Mesothelial cell of epicardium (in vitro differentiated cells): Measurements from ENCODE around the gene LRRC8A. TPM values are rescaled to one million over a fixed set of nuclear protein-coding genes. Genes with fewer than 3 reads are reported as not detected.
"Not testable (repeated sequence)": the region's sequence is repeated elsewhere in the genome, so short reads cannot be mapped to it uniquely, and the experiment has no call there.

Experiments
- DNase-seq, 2 experiments: peaks; one replicate each; pipeline ENCODE4 v3.0.0; 2021; ENCODE audit warnings: low spot score in 2 of 2; ENCODE audit not compliant: unreplicated experiment in 2 of 2
- H3K27ac Mint-ChIP-seq: 2 replicates; pipeline ENCODE4 v1.8.0; 2021; ENCODE audit warnings: mixed read lengths
- H3K27me3 Mint-ChIP-seq: 2 replicates; pipeline ENCODE4 v1.8.0; 2021; ENCODE audit warnings: low read depth, mixed read lengths
- H3K36me3 Mint-ChIP-seq: 2 replicates; pipeline ENCODE4 v1.8.0; 2021; ENCODE audit warnings: mixed read lengths
- H3K4me1 Mint-ChIP-seq: 2 replicates; pipeline ENCODE4 v1.8.0; 2021; ENCODE audit warnings: mixed read lengths
- H3K4me3 Mint-ChIP-seq: 2 replicates; pipeline ENCODE4 v1.8.0; 2021; ENCODE audit warnings: mild to moderate bottlenecking, moderate library complexity, mixed read lengths
- H3K9me3 Mint-ChIP-seq: 2 replicates; pipeline ENCODE4 v1.8.0; 2021; ENCODE audit warnings: mixed read lengths
- total RNA-seq: library from RNA; stranded (reverse); gene quantifications from 3 replicates; pipeline ENCODE4 v1.2.1, GENCODE V29; 2021
- TF ChIP-seq, protein P1 (sequence below): fragments of 200-600 bp; sonication (generic); IDR thresholded peaks from one replicate; pipeline ENCODE4 v1.5.0; 2021; ENCODE audit warnings: antibody characterized with exemption; ENCODE audit not compliant: unreplicated experiment

LRRC8A gene
- total RNA-seq, 1 donor from 2014 or later = 35.9 TPM

GRCh38 chr9:128847803-128848202 is 34.1 kb upstream of the LRRC8A start:
- no peak for DNase-seq
- Mint-ChIP-seq H3K27me3 (no peaks in the 10 kb centered on the region), H3K27ac (no peak overlapping the region), H3K4me3 (no peak overlapping the region), H3K9me3 (peaks cover 27% of the 10 kb centered on the region), H3K4me1 (peaks cover 13% of the 10 kb centered on the region), H3K36me3 (peaks cover 17% of the 10 kb centered on the region)
- TF ChIP-seq, protein P1, sequence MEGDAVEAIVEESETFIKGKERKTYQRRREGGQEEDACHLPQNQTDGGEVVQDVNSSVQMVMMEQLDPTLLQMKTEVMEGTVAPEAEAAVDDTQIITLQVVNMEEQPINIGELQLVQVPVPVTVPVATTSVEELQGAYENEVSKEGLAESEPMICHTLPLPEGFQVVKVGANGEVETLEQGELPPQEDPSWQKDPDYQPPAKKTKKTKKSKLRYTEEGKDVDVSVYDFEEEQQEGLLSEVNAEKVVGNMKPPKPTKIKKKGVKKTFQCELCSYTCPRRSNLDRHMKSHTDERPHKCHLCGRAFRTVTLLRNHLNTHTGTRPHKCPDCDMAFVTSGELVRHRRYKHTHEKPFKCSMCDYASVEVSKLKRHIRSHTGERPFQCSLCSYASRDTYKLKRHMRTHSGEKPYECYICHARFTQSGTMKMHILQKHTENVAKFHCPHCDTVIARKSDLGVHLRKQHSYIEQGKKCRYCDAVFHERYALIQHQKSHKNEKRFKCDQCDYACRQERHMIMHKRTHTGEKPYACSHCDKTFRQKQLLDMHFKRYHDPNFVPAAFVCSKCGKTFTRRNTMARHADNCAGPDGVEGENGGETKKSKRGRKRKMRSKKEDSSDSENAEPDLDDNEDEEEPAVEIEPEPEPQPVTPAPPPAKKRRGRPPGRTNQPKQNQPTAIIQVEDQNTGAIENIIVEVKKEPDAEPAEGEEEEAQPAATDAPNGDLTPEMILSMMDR = no peak

DNA sequence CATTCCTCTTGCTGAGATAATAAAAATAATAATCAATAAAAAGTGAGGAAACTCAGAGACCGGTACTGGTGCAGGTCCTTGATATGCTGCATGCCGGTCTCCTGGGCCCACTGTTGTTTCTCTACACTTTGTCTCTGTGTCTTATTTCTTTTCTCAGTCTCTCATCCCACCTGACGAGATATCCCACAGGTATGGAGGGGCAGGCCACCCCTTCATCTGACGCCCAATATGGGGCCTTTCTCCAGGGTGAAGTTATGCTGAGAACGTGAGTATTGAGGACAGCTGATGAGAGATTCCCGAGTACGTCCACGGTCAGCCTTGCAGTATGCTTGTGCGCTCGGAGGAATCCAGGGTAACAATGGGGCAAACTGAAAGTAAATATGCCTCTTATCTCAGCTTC is 30.9 kb upstream of the LRRC8A start:
- Mint-ChIP-seq H3K4me1 (peaks cover 19% of the 10 kb centered on the region), H3K9me3 (peaks cover 27% of the 10 kb centered on the region), H3K36me3 (peaks cover 17% of the 10 kb centered on the region)
- not testable (repeated sequence) for H3K27me3 Mint-ChIP-seq, H3K4me3 Mint-ChIP-seq, H3K27ac Mint-ChIP-seq, DNase-seq

DNA sequence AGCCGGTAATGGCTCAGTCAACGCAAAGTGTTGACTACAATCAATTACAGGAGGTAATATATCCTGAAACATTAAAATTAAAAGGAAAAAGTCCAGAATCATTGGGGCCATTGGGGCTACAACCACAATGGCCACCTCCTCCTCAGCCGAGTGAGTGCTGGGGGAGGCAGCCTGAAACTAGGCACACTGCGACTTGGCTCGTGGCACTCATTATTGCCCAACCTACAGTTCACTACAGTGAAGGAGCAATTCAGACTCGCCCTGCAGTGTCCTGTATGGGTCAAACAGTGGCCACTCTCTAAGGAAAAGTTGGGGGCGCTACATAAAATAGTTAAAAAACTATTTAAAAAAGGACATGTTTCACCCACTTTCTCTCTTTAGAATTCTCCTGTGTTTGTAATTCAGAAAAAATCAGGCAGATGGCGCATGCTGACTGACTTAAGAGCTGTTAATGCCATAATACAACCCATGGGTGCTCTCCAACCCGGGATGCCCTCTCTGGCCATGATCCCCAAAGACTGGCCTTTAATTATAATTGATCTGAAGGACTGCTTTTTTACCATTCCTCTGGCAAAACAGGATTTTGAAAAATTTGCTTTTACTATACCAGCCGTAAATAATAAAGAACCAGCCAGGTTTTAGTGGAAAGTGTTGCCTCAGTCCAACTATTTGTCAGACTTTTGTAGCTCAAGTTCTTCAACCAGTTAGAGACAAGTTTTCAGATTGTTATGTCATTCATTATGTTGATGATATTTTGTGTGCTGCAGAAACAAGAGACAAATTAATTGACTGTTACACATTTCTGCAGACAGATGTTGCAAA is 29.9 kb upstream of the LRRC8A start:
- Mint-ChIP-seq H3K36me3 (peaks cover 17% of the 10 kb centered on the region), H3K9me3 (peaks cover 27% of the 10 kb centered on the region), H3K4me1 (peaks cover 23% of the 10 kb centered on the region)
- not testable (repeated sequence) for H3K27me3 Mint-ChIP-seq, H3K4me3 Mint-ChIP-seq, DNase-seq, H3K27ac Mint-ChIP-seq
- TF ChIP-seq, protein P1 = peak; percentile 49

DNA sequence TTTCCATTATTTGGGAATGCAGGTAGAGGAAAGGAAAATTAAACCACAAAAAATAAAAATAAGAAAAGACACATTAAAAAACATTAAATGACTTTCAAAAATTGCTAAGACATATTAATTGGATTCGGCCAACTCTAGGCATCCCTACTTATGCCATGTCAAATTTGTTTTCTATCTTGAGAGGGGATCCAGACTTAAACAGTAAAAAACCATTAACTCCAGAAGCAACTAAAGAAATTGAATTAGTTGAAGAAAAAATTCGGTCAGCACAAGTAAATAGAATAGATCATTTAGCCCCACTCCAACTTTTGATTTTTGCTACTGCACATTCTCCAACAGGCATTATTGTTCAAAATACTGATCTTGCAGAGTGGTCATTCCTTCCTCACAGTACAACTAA is 29.3 kb upstream of the LRRC8A start:
- not testable (repeated sequence) for H3K27ac Mint-ChIP-seq, DNase-seq, H3K4me3 Mint-ChIP-seq, H3K27me3 Mint-ChIP-seq
- peaks cover 25% of the 10 kb centered on the region for H3K9me3 Mint-ChIP-seq
- peaks cover 26% of the 10 kb centered on the region for H3K4me1 Mint-ChIP-seq
- peaks cover 15% of the 10 kb centered on the region for H3K36me3 Mint-ChIP-seq

GRCh38 chr9:128854454-128854853 is 27.5 kb upstream of the LRRC8A start:
- not testable (repeated sequence) for H3K4me3 Mint-ChIP-seq, H3K27me3 Mint-ChIP-seq, DNase-seq, H3K27ac Mint-ChIP-seq
- H3K9me3 Mint-ChIP-seq = peaks cover 18% of the 10 kb centered on the region
- H3K4me1 Mint-ChIP-seq = peaks cover 26% of the 10 kb centered on the region
- H3K36me3 Mint-ChIP-seq = peaks cover 13% of the 10 kb centered on the region

DNA sequence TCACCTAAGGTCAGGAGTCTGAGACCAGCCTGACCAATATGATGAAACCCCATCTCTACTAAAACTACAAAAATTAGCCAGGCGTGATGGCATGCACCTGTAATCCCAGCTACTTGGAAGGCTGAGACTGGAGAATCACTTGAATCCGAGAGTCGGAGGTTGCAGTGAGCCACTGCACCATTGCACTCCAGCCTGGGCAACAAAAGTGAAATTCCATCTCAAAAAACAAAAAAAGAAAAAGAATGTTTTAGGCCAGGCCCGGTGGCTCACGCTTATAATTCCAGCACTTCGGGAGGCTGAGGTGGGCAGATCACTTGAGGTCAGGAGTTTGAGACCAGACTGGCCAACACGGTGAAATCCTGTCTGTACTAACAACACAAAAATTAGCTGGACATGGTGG is 23.5 kb upstream of the LRRC8A start:
- H3K27me3 Mint-ChIP-seq, H3K36me3 Mint-ChIP-seq, DNase-seq, H3K4me3 Mint-ChIP-seq, H3K27ac Mint-ChIP-seq, H3K9me3 Mint-ChIP-seq: not testable (repeated sequence)
- peaks cover 23% of the 10 kb centered on the region for H3K4me1 Mint-ChIP-seq

DNA sequence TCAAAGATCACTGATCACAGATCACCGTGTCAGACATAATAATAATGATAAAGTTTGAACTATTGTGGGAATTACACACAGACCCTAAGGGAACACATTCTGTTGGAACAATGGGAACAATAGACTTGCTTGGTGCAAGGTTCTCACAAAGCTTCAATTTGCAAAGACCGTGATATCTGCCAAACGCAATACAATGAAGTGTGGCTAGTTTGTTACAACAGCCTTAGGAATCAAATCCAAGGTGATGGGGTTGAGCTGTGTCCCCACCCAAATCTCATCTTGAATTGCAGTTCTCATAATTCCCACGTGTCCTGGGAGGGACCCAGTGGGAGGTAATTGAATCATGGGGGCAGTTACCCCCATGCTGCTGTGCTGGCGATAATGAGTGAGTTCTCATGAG is 21.0 kb upstream of the LRRC8A start:
- no peaks in the 10 kb centered on the region for H3K9me3 Mint-ChIP-seq
- TF ChIP-seq, protein P1 = no peak

DNA sequence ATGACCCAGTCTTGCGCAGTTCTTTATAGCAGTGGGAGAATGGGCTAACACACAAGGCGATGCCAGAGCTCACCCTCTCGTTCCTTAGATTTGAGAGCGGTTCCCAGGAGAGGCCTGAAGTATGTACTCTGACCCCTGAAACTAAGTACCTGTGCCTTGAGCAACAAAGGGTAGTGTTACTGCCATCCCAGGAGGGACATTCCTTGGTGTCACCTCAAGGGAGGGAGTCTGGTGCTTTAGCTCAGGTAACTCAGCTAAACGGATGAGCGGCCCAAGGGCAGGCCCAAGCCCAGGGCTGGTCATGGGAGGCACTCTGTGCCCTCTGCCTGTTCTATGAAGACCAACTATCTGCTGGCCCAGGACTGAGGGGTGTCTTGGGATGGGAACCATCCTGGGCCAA is 20.4 kb upstream of the LRRC8A start:
- peaks cover 15% of the 10 kb centered on the region for H3K4me1 Mint-ChIP-seq
- TF ChIP-seq, protein P1 = no peak
- no peak overlapping the region for H3K4me3 Mint-ChIP-seq
- no peaks in the 10 kb centered on the region for H3K36me3 Mint-ChIP-seq
- H3K27ac Mint-ChIP-seq = no peak overlapping the region
- no peaks in the 10 kb centered on the region for H3K27me3 Mint-ChIP-seq
- DNase-seq = no peak
- no peaks in the 10 kb centered on the region for H3K9me3 Mint-ChIP-seq

More for the DNA sequence above, 21.0 kb upstream of the LRRC8A start:
- peaks cover 15% of the 10 kb centered on the region for H3K4me1 Mint-ChIP-seq
- no peak overlapping the region for H3K4me3 Mint-ChIP-seq
- no peaks in the 10 kb centered on the region for H3K36me3 Mint-ChIP-seq
- H3K27ac Mint-ChIP-seq = no peak overlapping the region
- no peaks in the 10 kb centered on the region for H3K27me3 Mint-ChIP-seq
- no peak for DNase-seq
